AG10803 (cell line): ENCODE data around the gene EDDM13.

Experiments
- DNase-seq: peaks from one replicate; pipeline ENCODE4 v3.0.0; 2010; ENCODE audit warnings: low read depth
- H3K4me3 ChIP-seq: 2 replicates; pipeline ENCODE4 v1.5.1; 2011; ENCODE audit warnings: mild to moderate bottlenecking, low read length, control low read depth
- TF ChIP-seq, protein P1 (sequence below): conservative IDR thresholded peaks from 2 replicates; pipeline ENCODE4 v1.5.1; 2011; ENCODE audit warnings: mild to moderate bottlenecking, low read length, control low read depth, inconsistent platforms

Gene EDDM13

DNA sequence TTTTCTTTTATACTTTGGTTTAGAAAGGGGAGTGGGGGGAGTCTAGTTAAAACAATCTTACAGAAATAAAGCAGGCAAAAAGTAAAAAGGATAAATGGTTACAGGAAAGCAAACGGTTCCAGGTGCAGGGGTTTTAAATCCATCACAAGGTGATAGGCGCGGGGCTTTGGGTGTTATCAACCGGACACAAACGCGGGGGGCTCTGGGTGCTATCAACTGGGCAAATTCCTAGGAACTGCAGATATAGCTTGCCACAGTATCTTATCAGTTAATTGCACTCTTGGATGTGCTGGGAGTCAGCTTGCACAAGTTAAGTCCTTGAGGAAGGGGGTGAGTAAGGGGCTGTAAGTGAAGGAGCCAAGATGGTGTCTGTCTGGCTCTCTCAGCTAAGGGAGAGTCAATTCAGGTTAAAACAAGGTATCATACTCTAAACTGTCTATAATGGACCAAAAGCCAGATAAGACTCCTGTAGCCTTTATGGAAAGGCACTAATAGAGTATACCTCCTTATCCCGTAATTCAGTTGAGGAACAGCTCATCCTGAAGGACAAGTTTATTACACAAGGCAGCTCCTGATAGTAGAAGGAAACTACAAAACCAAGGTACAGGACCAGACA, 74.7 kb downstream of the EDDM13 start:
- H3K4me3 ChIP-seq: no peak overlapping the region
- TF ChIP-seq, protein P1, sequence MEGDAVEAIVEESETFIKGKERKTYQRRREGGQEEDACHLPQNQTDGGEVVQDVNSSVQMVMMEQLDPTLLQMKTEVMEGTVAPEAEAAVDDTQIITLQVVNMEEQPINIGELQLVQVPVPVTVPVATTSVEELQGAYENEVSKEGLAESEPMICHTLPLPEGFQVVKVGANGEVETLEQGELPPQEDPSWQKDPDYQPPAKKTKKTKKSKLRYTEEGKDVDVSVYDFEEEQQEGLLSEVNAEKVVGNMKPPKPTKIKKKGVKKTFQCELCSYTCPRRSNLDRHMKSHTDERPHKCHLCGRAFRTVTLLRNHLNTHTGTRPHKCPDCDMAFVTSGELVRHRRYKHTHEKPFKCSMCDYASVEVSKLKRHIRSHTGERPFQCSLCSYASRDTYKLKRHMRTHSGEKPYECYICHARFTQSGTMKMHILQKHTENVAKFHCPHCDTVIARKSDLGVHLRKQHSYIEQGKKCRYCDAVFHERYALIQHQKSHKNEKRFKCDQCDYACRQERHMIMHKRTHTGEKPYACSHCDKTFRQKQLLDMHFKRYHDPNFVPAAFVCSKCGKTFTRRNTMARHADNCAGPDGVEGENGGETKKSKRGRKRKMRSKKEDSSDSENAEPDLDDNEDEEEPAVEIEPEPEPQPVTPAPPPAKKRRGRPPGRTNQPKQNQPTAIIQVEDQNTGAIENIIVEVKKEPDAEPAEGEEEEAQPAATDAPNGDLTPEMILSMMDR: no peak
- DNase-seq: no peak

DNA sequence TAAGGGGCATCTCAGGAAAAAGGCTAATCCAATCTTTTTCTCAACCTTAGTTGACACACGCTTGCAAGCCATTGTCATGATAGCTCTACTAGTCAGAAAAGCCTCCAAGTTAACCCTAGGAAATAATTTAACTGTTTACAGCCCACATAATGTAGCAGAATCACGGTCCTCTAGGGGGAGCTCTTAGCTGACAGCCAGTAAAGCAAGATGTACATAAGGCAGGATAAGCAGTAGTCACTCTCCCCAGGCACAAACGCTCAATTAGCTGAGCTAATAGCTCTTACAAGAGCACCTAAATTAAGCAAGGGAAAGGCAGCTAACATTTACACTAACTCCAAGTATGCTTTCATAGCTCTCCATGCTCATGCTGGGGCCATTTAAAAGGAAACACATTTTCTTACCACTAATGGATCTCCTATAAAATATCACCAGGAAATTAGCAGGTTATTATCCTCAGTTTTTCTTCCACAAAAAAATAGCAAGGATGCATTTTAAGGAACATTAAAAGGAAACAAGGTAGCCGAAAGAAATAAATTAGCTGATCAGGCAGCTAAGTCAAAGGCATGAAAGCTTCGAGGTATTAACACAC, 75.8 kb downstream of the EDDM13 start:
- no peak overlapping the region for H3K4me3 ChIP-seq
- TF ChIP-seq, protein P1: peak; percentile 37; the same call in 1 of the 2 replicates
- no peak for DNase-seq

DNA sequence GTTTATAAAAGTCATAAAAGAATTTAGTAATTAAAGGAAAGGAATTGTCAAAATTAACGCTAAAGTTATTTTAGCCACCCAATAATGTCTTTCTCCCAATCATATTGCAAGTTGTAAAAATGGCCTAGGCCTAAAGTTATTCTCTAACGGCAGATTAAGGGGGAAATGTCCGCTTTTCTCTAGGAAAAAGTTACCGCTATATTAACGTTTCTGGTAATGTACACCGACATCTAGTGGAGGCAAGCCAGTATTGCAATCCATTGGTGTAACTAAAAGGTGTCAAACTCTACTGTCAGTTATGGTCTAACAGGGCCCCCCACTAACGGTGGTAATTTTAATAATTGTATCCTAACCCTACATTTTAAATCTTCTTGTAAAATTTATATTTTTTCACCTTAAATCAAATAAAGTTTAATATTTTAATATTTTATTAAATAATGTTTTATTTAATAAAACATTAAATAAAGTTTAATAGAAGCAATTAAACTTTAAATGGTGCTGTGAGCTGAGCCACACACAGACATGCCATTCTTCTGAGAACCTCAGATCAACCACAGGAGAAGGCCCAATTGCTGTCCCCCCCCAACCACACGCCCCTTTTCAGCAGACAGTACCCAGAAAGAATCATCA, 78.0 kb downstream of the EDDM13 start:
- TF ChIP-seq, protein P1: peak; percentile 93
- DNase-seq: peak; percentile 49
- no peak overlapping the region for H3K4me3 ChIP-seq

DNA sequence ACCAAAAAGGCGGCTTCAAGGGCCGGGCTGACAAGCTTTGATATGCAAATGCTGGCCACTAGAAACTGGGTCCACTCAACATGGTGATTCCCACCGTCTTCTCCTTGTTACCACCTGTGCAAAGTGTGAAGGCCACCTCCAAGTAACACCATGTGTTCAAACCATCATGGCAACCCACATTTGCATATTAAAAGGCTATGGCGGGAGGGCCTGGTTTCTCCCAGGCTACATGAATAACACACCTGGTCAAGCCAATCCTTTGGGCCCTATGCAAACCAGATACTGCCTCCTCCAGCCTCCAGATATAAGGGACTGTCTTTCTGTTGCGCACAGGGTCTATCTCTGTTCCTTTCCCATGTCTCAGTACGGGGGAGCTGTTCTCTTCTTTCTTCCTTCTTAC, 78.7 kb downstream of the EDDM13 start:
- no peak for DNase-seq
- no peak overlapping the region for H3K4me3 ChIP-seq
- TF ChIP-seq, protein P1: no peak

DNA sequence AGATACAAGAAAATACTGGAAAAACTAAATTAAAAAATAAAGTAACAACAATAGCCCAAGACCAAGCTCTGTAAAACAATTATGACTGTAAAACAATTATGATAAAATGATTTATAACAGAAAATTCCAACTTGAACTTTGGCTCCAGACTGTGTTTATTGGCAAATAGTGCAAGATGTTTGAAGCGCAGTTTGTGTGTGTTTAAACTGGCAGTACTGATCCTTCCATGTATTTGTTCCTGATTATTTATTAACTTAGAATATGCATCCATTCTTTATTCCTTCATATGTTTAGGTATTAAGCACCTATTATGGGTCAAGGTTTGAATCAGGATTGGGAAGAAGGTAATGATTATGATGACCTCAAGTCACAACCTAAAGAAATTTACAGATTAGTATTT, 83.0 kb downstream of the EDDM13 start:
- H3K4me3 ChIP-seq: no peak overlapping the region
- TF ChIP-seq, protein P1: no peak
- no peak for DNase-seq

DNA sequence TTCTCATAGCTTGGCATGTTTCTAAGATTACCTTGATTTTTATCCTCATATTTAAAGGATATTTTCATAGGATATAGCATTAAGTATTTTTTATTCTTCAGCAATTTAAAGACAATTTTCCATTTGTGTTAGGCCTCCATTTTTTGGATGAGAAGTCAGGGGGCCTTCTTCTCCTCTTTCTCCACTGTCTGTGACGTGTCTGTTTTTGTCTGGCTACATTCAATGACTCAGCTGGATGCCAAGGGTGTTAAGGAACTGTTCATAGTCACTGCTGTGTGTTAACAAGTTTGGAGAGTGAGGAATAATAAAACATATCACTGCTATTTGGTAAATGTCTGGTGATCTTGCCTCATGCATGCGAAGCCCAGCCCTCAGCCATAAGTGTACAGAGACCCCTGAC, 84.4 kb downstream of the EDDM13 start:
- no peak for DNase-seq
- no peak overlapping the region for H3K4me3 ChIP-seq
- TF ChIP-seq, protein P1: no peak
